DOHH2 (cell line): ENCODE measurements around the gene CNDP1.

Source experiments
- H3F3A ChIP-seq: fragments of 200-600 bp; sonication (generic), shearing (Covaris generic); 2 replicates; pipeline ENCODE4 v1.6.0; 2016; ENCODE audit warnings: antibody characterized with exemption, mild to moderate bottlenecking; ENCODE audit not compliant: control insufficient read depth, insufficient read depth
- H3K27ac ChIP-seq: fragments of 200-600 bp; sonication (generic); 2 replicates; pipeline ENCODE4 v1.5.1; 2014; ENCODE audit warnings: low read depth, mild to moderate bottlenecking, low read length, moderate library complexity
- H3K27me3 ChIP-seq: fragments of 200-600 bp; sonication (generic); 2 replicates; pipeline ENCODE4 v1.6.1; 2014; ENCODE audit warnings: mild to moderate bottlenecking, low read length, mixed read lengths; ENCODE audit not compliant: control insufficient read depth
- H3K36me3 ChIP-seq: fragments of 200-600 bp; sonication (generic); 2 replicates; pipeline ENCODE4 v1.6.1; 2014; ENCODE audit warnings: mild to moderate bottlenecking, low read length, moderate library complexity, mixed read lengths; ENCODE audit not compliant: control insufficient read depth
- H3K4me1 ChIP-seq: fragments of 200-600 bp; sonication (generic); 2 replicates; pipeline ENCODE4 v1.6.1; 2014; ENCODE audit warnings: mild to moderate bottlenecking, low read length, mixed read lengths; ENCODE audit not compliant: control insufficient read depth
- H3K4me2 ChIP-seq: fragments of 200-600 bp; sonication (generic); 2 replicates; pipeline ENCODE4 v1.6.0; 2014; ENCODE audit warnings: mild to moderate bottlenecking, low read length, moderate library complexity
- H3K4me3 ChIP-seq: fragments of 200-600 bp; sonication (generic); 2 replicates; pipeline ENCODE4 v1.5.1; 2014; ENCODE audit warnings: mild to moderate bottlenecking, low read length, mixed read lengths
- H3K79me2 ChIP-seq: fragments of 200-600 bp; sonication (generic); 2 replicates; pipeline ENCODE4 v1.6.1; 2014; ENCODE audit warnings: mild to moderate bottlenecking, low read length, mixed read lengths; ENCODE audit not compliant: control insufficient read depth
- H3K9me2 ChIP-seq: fragments of 200-600 bp; sonication (generic); replicated peaks from 2 replicates; pipeline ENCODE4 v1.6.1; 2014; ENCODE audit warnings: mild to moderate bottlenecking, low read length, mixed read lengths; ENCODE audit not compliant: control insufficient read depth
- H3K9me3 ChIP-seq: fragments of 200-600 bp; sonication (generic); 2 replicates; pipeline ENCODE4 v1.6.1; 2014; ENCODE audit warnings: antibody characterized with exemption, low read length, mixed read lengths; ENCODE audit not compliant: control insufficient read depth, insufficient read depth
- H4K20me1 ChIP-seq: fragments of 200-600 bp; sonication (generic); 2 replicates; pipeline ENCODE4 v1.6.0; 2014; ENCODE audit warnings: low read depth, mild to moderate bottlenecking, antibody characterized with exemption, low read length, moderate library complexity; ENCODE audit not compliant: control insufficient read depth, insufficient read depth
- CTCF ChIP-seq: fragments of 200-600 bp; sonication (generic); IDR thresholded peaks from one replicate; pipeline ENCODE4 v1.5.1; 2014; ENCODE audit warnings: antibody characterized with exemption, mild to moderate bottlenecking, low read depth, low read length; ENCODE audit not compliant: poor library complexity, severe bottlenecking
- EZH2phosphoT487 ChIP-seq: fragments of 200-600 bp; sonication (generic); IDR thresholded peaks from 2 replicates; pipeline ENCODE4 v1.6.1; 2017; ENCODE audit warnings: borderline replicate concordance, mild to moderate bottlenecking, antibody characterized with exemption, low read length, moderate library complexity, mixed read lengths

Gene CNDP1

GRCh38 chr18:74534981-74535649, 815 bp downstream of the CNDP1 start:
- Histone ChIP-seq H3K4me3 (no peak overlapping the region), H3K4me1 (no peaks in the 10 kb centered on the region), H3K9me2 (no peaks in the 10 kb centered on the region), H3F3A (no peaks in the 10 kb centered on the region), H3K36me3 (no peaks in the 10 kb centered on the region), H4K20me1 (no peaks in the 10 kb centered on the region), H3K27ac (no peak overlapping the region), H3K9me3 (no peaks in the 10 kb centered on the region), H3K4me2 (no peak overlapping the region), H3K27me3 (no peaks in the 10 kb centered on the region), H3K79me2 (no peaks in the 10 kb centered on the region)
- TF ChIP-seq CTCF, result no peak
- TF ChIP-seq EZH2phosphoT487, result no peak

GRCh38 chr18:74539289-74539688, 5.0 kb downstream of the CNDP1 start:
- H3K27me3 ChIP-seq, result no peaks in the 10 kb centered on the region
- no peaks in the 10 kb centered on the region for H3K79me2 ChIP-seq
- H3K4me3 ChIP-seq, result no peak overlapping the region
- H3K9me2 ChIP-seq, result no peaks in the 10 kb centered on the region
- no peaks in the 10 kb centered on the region for H4K20me1 ChIP-seq
- no peak overlapping the region for H3K4me2 ChIP-seq
- H3K4me1 ChIP-seq, result no peaks in the 10 kb centered on the region
- no peaks in the 10 kb centered on the region for H3K36me3 ChIP-seq
- H3K27ac ChIP-seq, result no peak overlapping the region
- H3F3A ChIP-seq, result no peaks in the 10 kb centered on the region
- H3K9me3 ChIP-seq, result no peaks in the 10 kb centered on the region
- TF ChIP-seq EZH2phosphoT487 (no peak), CTCF (no peak)

GRCh38 chr18:74540652-74541421, 6.5 kb downstream of the CNDP1 start:
- H3K9me3 ChIP-seq, result no peaks in the 10 kb centered on the region
- H3K36me3 ChIP-seq, result no peaks in the 10 kb centered on the region
- H3K4me1 ChIP-seq, result no peaks in the 10 kb centered on the region
- no peak overlapping the region for H3K27ac ChIP-seq
- H4K20me1 ChIP-seq, result no peaks in the 10 kb centered on the region
- H3K4me3 ChIP-seq, result no peak overlapping the region
- TF ChIP-seq EZH2phosphoT487 (no peak), CTCF (no peak)
- H3F3A ChIP-seq, result no peaks in the 10 kb centered on the region
- H3K79me2 ChIP-seq, result no peaks in the 10 kb centered on the region
- H3K27me3 ChIP-seq, result no peaks in the 10 kb centered on the region
- no peak overlapping the region for H3K4me2 ChIP-seq
- no peaks in the 10 kb centered on the region for H3K9me2 ChIP-seq
